SU-DHL-6 (cell line): ENCODE results near the gene AGFG2.

Experiments
- H2AFZ ChIP-seq: fragments of 200-600 bp; sonication (generic); 2 replicates; pipeline ENCODE4 v1.6.1; 2014; ENCODE audit warnings: low read depth, mild to moderate bottlenecking, moderate library complexity, mixed read lengths, antibody characterized with exemption, low read length; ENCODE audit not compliant: severe bottlenecking
- H3F3A ChIP-seq: fragments of 200-600 bp; shearing (Covaris generic); 2 replicates; pipeline ENCODE4 v1.6.0; 2016; ENCODE audit warnings: antibody characterized with exemption, mild to moderate bottlenecking; ENCODE audit not compliant: insufficient read depth
- H3K27ac ChIP-seq: fragments of 200-600 bp; sonication (generic); 2 replicates; pipeline ENCODE4 v1.5.1; 2016; ENCODE audit warnings: low read depth, mild to moderate bottlenecking, low read length, moderate library complexity, mixed read lengths
- H3K27me3 ChIP-seq: fragments of 200-600 bp; sonication (generic), shearing (Covaris generic); 2 replicates; pipeline ENCODE4 v1.6.0; 2014; ENCODE audit warnings: mild to moderate bottlenecking, low read length
- H3K36me3 ChIP-seq: fragments of 200-600 bp; sonication (generic); 2 replicates; pipeline ENCODE4 v1.6.1; 2014; ENCODE audit warnings: mild to moderate bottlenecking, low read length, mixed read lengths
- H3K4me2 ChIP-seq: fragments of 300-600, 200-600 bp; shearing (Covaris generic), sonication (generic); 2 replicates; pipeline ENCODE4 v1.6.0; 2014; ENCODE audit warnings: low read length, low read depth, mild to moderate bottlenecking; ENCODE audit not compliant: poor library complexity, severe bottlenecking
- H3K4me3 ChIP-seq: fragments of 200-600 bp; sonication (generic); 2 replicates; pipeline ENCODE4 v1.5.1; 2014; ENCODE audit warnings: antibody characterized with exemption, low read length, mild to moderate bottlenecking, mixed read lengths; ENCODE audit not compliant: insufficient read depth, poor library complexity, severe bottlenecking
- H3K79me2 ChIP-seq: fragments of 200-600 bp; sonication (generic); 2 replicates; pipeline ENCODE4 v1.6.1; 2014; ENCODE audit warnings: mild to moderate bottlenecking, low read length, moderate library complexity; ENCODE audit not compliant: insufficient read depth
- H3K9ac ChIP-seq: fragments of 200-600 bp; sonication (generic); 2 replicates; pipeline ENCODE4 v1.7.0; 2014; ENCODE audit warnings: mild to moderate bottlenecking, low read length
- H3K9me2 ChIP-seq: fragments of 200-600 bp; sonication (generic); replicated peaks from 2 replicates; pipeline ENCODE4 v1.6.1; 2014; ENCODE audit warnings: low read length; ENCODE audit not compliant: insufficient read depth
- H3K9me3 ChIP-seq: fragments of 200-600 bp; sonication (generic); 2 replicates; pipeline ENCODE4 v1.6.1; 2014; ENCODE audit warnings: low read length, mixed read lengths; ENCODE audit not compliant: insufficient read depth
- H4K20me1 ChIP-seq: fragments of 200-600 bp; sonication (generic); 2 replicates; pipeline ENCODE4 v1.6.1; 2014; ENCODE audit warnings: low read depth, mild to moderate bottlenecking, antibody characterized with exemption, low read length, moderate library complexity, mixed read lengths
- EZH2phosphoT487 ChIP-seq: fragments of 200-600 bp; sonication (generic), shearing (Covaris generic); conservative IDR thresholded peaks from 2 replicates; pipeline ENCODE4 v1.6.1; 2018; ENCODE audit warnings: mild to moderate bottlenecking, antibody characterized with exemption, low read length, moderate library complexity, mixed read lengths
- TF ChIP-seq, protein P1 (sequence below): fragments of 200-600 bp; sonication (generic); IDR thresholded peaks from one replicate; pipeline ENCODE4 v1.5.1; 2017; ENCODE audit warnings: antibody characterized with exemption, mild to moderate bottlenecking, low read length, moderate library complexity; ENCODE audit not compliant: insufficient read depth, poor library complexity, severe bottlenecking

The AGFG2 gene

DNA sequence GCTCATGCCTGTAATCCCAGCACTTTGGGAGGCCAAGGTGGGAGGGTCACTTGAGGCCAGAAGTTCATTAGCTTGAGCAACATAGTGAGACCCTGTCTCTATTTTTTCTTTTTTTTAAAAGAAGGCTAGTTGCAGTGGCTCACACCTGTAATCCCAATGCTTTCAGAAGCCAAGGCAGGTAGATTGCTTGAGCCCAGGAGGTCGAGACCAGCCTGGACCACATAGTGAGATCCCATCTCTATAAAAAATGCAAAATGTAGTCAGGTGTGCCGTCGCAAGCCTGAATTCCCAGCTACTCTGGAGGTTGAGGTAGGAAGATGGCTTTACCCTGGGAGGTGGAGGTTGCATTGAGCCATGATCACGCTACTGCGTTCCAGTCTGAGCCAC is 47.8 kb upstream of the AGFG2 start:
- Histone ChIP-seq H3K4me2 (no peak overlapping the region), H3F3A (no peaks in the 10 kb centered on the region), H3K79me2 (no peaks in the 10 kb centered on the region), H3K9me3 (no peaks in the 10 kb centered on the region), H3K36me3 (no peaks in the 10 kb centered on the region), H2AFZ (no peak overlapping the region), H3K4me3 (no peak overlapping the region), H3K9me2 (no peaks in the 10 kb centered on the region), H4K20me1 (no peaks in the 10 kb centered on the region), H3K27me3 (no peaks in the 10 kb centered on the region), H3K9ac (no peak overlapping the region), H3K27ac (no peak overlapping the region)
- TF ChIP-seq, protein P1, sequence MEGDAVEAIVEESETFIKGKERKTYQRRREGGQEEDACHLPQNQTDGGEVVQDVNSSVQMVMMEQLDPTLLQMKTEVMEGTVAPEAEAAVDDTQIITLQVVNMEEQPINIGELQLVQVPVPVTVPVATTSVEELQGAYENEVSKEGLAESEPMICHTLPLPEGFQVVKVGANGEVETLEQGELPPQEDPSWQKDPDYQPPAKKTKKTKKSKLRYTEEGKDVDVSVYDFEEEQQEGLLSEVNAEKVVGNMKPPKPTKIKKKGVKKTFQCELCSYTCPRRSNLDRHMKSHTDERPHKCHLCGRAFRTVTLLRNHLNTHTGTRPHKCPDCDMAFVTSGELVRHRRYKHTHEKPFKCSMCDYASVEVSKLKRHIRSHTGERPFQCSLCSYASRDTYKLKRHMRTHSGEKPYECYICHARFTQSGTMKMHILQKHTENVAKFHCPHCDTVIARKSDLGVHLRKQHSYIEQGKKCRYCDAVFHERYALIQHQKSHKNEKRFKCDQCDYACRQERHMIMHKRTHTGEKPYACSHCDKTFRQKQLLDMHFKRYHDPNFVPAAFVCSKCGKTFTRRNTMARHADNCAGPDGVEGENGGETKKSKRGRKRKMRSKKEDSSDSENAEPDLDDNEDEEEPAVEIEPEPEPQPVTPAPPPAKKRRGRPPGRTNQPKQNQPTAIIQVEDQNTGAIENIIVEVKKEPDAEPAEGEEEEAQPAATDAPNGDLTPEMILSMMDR = no peak
- TF ChIP-seq EZH2phosphoT487 = no peak

DNA sequence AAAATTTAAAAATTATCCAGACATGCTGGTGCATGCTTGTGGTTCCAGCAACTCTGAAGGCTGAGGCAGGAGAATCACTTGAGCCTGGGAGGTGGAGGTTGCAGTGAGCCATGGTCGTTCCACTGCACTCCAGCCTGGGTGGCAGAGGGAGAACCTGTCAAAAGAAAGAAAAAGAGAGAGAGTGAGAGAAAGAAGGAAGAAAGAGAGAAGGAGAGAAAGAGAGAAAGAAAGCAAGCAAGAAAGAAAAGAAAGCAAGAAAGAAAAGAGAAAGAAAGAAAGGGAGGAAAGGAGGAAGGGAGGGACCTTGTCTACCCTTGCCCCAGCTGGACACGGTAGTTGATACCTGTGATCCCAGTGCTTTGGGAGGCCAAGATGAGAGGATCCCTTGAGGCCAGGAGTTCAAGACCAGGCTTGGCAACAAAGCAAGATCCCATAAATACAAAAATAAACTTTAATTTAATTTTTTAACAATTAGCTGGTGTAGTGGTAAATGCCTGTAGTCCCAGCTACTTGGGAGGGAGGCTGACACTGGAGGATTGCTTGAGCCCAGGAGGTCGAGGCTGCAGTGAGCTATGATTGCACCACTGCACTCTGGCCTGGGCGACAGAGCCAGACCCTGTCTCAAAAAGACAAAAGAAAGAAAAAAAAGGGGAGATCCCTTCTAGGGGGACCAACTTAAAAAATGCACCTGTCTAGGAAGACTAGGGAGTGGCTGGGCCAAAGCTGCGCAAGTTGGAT is 46.1 kb upstream of the AGFG2 start:
- Histone ChIP-seq H3K4me2 (no peak overlapping the region), H3K27me3 (no peaks in the 10 kb centered on the region), H3K9me3 (no peaks in the 10 kb centered on the region), H3K9ac (no peak overlapping the region), H2AFZ (no peak overlapping the region), H4K20me1 (no peaks in the 10 kb centered on the region), H3F3A (no peaks in the 10 kb centered on the region), H3K9me2 (no peaks in the 10 kb centered on the region), H3K4me3 (no peak overlapping the region), H3K36me3 (no peaks in the 10 kb centered on the region), H3K27ac (no peak overlapping the region), H3K79me2 (no peaks in the 10 kb centered on the region)
- TF ChIP-seq, protein P1 = no peak
- no peak for TF ChIP-seq EZH2phosphoT487

DNA sequence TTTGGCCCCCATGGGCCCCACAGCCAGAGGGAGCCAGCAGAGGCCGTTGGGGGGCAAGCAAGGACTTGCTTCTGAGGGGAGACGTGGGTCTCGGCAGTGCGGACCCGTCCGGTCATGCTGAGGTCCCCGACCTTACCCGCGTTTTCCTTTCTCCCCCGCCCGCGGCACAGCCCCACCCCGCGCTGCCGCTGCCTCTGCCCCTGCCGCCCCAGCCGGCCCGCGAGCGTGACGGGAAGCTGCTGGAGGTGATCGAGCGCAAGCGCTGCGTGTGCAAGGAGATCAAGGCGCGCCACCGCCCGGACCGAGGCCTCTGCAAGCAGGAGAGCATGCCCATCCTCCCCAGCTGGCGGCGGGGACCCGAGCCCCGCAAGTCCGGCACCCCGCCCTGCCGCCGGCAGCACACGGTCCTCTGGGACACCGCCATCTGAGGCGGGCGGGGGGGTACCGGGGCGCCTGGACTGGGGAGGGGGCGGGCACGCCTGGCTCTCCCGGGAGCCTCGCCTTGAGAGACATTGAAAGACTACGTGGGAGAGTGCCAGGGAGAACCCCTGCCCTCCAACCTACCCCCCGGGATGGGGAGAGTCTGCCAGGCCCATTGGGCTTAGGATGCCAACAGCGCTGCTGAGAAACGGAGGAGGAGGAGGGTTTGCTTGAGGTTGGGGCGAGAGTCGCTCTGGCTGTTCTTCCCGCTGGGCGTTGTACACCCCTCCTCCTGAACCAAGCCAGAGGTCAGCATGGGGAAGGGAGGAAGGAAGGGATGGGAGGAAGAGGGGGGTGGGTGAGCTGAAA is 45.3 kb upstream of the AGFG2 start:
- no peaks in the 10 kb centered on the region for H4K20me1 ChIP-seq
- no peak overlapping the region for H2AFZ ChIP-seq
- no peak overlapping the region for H3K9ac ChIP-seq
- no peak overlapping the region for H3K4me3 ChIP-seq
- no peaks in the 10 kb centered on the region for H3K9me3 ChIP-seq
- H3K9me2 ChIP-seq = no peaks in the 10 kb centered on the region
- H3K4me2 ChIP-seq = peak overlapping the region; percentile 4
- H3K36me3 ChIP-seq = no peaks in the 10 kb centered on the region
- TF ChIP-seq EZH2phosphoT487 = no peak
- TF ChIP-seq, protein P1 = no peak
- H3K27me3 ChIP-seq = no peaks in the 10 kb centered on the region
- no peaks in the 10 kb centered on the region for H3F3A ChIP-seq
- H3K79me2 ChIP-seq = no peaks in the 10 kb centered on the region
- H3K27ac ChIP-seq = no peak overlapping the region
